HepG2 (cell line): Measurements from ENCODE around the gene DCAF7. TPM values are rescaled to one million over a fixed set of nuclear protein-coding genes. Genes with fewer than 3 reads are reported as not detected.

Experiments used
- ATAC-seq: fragments of 200-7000 bp; cut with Tn5 transposase; 3 replicates; pipeline ENCODE4 v1.9.1; 2020; ENCODE audit warnings: mild to moderate bottlenecking, moderate library complexity
- BruUV-seq: library from RNA; stranded (reverse); fragments of 400-500 nt; replicated peaks from 2 replicates; lab custom pipeline; 2021; lab: Mats Ljungman, UMichigan
- CTCF ChIA-PET: fragments of 300-600 bp; formaldehyde crosslinking; extraction: SDS; loops from one replicate; lab custom pipeline; 2021; ENCODE audit warnings: low total read pairs, inconsistent platforms, low intra/inter-chr PET ratio; lab: Yijun Ruan, JAX
- POLR2A ChIA-PET: fragments of 350-600 bp; sonication (Branson Sonifier 250); formaldehyde crosslinking; loops from one replicate; lab custom pipeline; 2020; ENCODE audit warnings: antibody characterized with exemption, inconsistent platforms; lab: Yijun Ruan, JAX
- DNase-seq: peaks from one replicate; pipeline ENCODE4 v3.0.0-alpha.2; 2015; ENCODE audit warnings: low spot score
- FAIRE-seq: peaks from 3 replicates; lab custom pipeline; 2011; peaks lifted over from hg19 to GRCh38; lab: Jason Lieb, UNC
- H2AFZ ChIP-seq: one replicate; pipeline ENCODE4 v1.6.1; 2011; ENCODE audit warnings: low read length, inconsistent platforms
- H3K27ac ChIP-seq: fragments of 300-600 bp; 3 replicates; pipeline ENCODE4 v1.8.0; 2011; ENCODE audit warnings: mixed run types, mild to moderate bottlenecking, mixed read lengths, low read length, inconsistent platforms; ENCODE audit not compliant: insufficient read depth; ENCODE audit errors: extremely low read length
- H3K27me3 ChIP-seq, 2 experiments: fragments of 200-600 bp in 1 of 2; 2 replicates in 1 of 2; 3 replicates in 1 of 2; pipeline versions ENCODE4 v1.6.0 to v1.8.0; 2011; ENCODE audit warnings: low read length in 2 of 2, mild to moderate bottlenecking in 2 of 2, moderate library complexity in 2 of 2, inconsistent platforms in 1 of 2; ENCODE audit not compliant: insufficient read depth in 2 of 2, control insufficient read depth in 1 of 2
- H3K36me3 ChIP-seq, 2 experiments: fragments of 200-600 bp in 1 of 2; replicated peaks in 1 of 2; 2 replicates in 1 of 2; 3 replicates in 1 of 2; pipeline versions ENCODE4 v1.5.1 to v1.8.0; 2011; ENCODE audit warnings: low read length in 2 of 2, inconsistent platforms in 1 of 2; ENCODE audit not compliant: insufficient read depth in 2 of 2, control insufficient read depth in 1 of 2
- H3K4me1 ChIP-seq: 2 replicates; pipeline ENCODE4 v1.5.1; 2012; ENCODE audit warnings: low read length, inconsistent platforms; ENCODE audit not compliant: insufficient read depth
- H3K4me2 ChIP-seq: 2 replicates; pipeline ENCODE4 v1.6.0; 2011; ENCODE audit warnings: low read depth, low read length, inconsistent platforms
- H3K4me3 ChIP-seq, 3 experiments: fragments of 200-600 bp in 1 of 3; sonication (generic), shearing (Covaris generic) in 1 of 3; replicated peaks in 1 of 3; 2 replicates each; pipeline ENCODE4 v1.5.1; 2011 to 2016; ENCODE audit warnings: low read length in 3 of 3, inconsistent platforms in 2 of 3, low read depth in 2 of 3, mild to moderate bottlenecking in 2 of 3, control low read depth in 1 of 3, mixed read lengths in 1 of 3; ENCODE audit not compliant: insufficient read depth in 1 of 3
- H3K79me2 ChIP-seq: one replicate; pipeline ENCODE4 v1.6.1; 2011; ENCODE audit warnings: low read length, inconsistent platforms; ENCODE audit not compliant: insufficient read depth
- H3K9ac ChIP-seq: 2 replicates; pipeline ENCODE4 v1.6.0; 2011; ENCODE audit warnings: mild to moderate bottlenecking, low read depth, low read length, inconsistent platforms; ENCODE audit not compliant: insufficient read depth
- H3K9me3 ChIP-seq: 2 replicates; pipeline ENCODE4 v1.5.1; 2012; ENCODE audit warnings: mild to moderate bottlenecking, low read length
- H4K20me1 ChIP-seq: 2 replicates; pipeline ENCODE4 v1.6.0; 2011; ENCODE audit warnings: inconsistent platforms, mild to moderate bottlenecking, low read length, moderate library complexity; ENCODE audit not compliant: insufficient read depth
- ARID4A ChIP-seq: sonication (generic); formaldehyde crosslinking; IDR thresholded peaks from 2 replicates; pipeline ENCODE4 v1.5.0; 2020; ENCODE audit warnings: mild to moderate bottlenecking, missing genetic modification reagents, borderline replicate concordance
- ASH2L ChIP-seq: fragments of 300-600, 200-600 bp; sonication (generic); IDR thresholded peaks from 2 replicates; pipeline ENCODE4 v1.7.0; 2017; ENCODE audit warnings: low read depth, mild to moderate bottlenecking, moderate library complexity, mixed read lengths, low read length; ENCODE audit not compliant: insufficient read length
- ATF1 ChIP-seq: IDR thresholded peaks from 2 replicates; pipeline ENCODE4 v1.6.1; 2016; ENCODE audit warnings: mild to moderate bottlenecking, control low read depth
- CEBPG ChIP-seq: IDR thresholded peaks from 2 replicates; pipeline ENCODE4 v1.6.1; 2016
- HNF4A ChIP-seq: sonication (generic); formaldehyde crosslinking; IDR thresholded peaks from 2 replicates; pipeline ENCODE4 v1.4.0; 2020; ENCODE audit warnings: missing genetic modification reagents
- HOXA5 ChIP-seq: sonication (generic); formaldehyde crosslinking; IDR thresholded peaks from 2 replicates; pipeline ENCODE4 v1.4.0; 2020; ENCODE audit warnings: missing genetic modification reagents
- NAIF1 ChIP-seq: sonication (generic); formaldehyde crosslinking; IDR thresholded peaks from 2 replicates; pipeline ENCODE4 v1.5.0; 2020; ENCODE audit warnings: mild to moderate bottlenecking, missing genetic modification reagents, borderline replicate concordance
- NCOA1 ChIP-seq: sonication (generic); formaldehyde crosslinking; IDR thresholded peaks from 2 replicates; pipeline ENCODE4 v1.9.0; 2021; ENCODE audit warnings: missing genetic modification reagents
- PCBP2 ChIP-seq: fragments of 200-400 bp; formaldehyde crosslinking; optimal IDR thresholded peaks from 2 replicates; pipeline ENCODE3; 2018; ENCODE audit warnings: low read length, low read depth; ENCODE audit not compliant: poor library complexity, severe bottlenecking
- U2AF2 ChIP-seq: fragments of 200-400 bp; formaldehyde crosslinking; IDR thresholded peaks from 2 replicates; pipeline ENCODE4 v1.6.1; 2017; ENCODE audit warnings: low read depth, mild to moderate bottlenecking, low read length
- ZBTB7A ChIP-seq: sonication (generic); formaldehyde crosslinking; IDR thresholded peaks from 2 replicates; pipeline ENCODE4 v1.8.0; 2022; ENCODE audit warnings: mild to moderate bottlenecking, missing genetic modification reagents
- ZNF263 ChIP-seq: sonication (generic); formaldehyde crosslinking; IDR thresholded peaks from 2 replicates; pipeline ENCODE4 v1.4.0; 2020; ENCODE audit warnings: missing genetic modification reagents
- ZNF275 ChIP-seq: sonication (generic); formaldehyde crosslinking; IDR thresholded peaks from 2 replicates; pipeline ENCODE4 v1.8.0; 2022; ENCODE audit warnings: missing genetic modification reagents, mild to moderate bottlenecking, inconsistent platforms, borderline replicate concordance
- ZNF543 ChIP-seq: sonication (generic); formaldehyde crosslinking; IDR thresholded peaks from 2 replicates; pipeline ENCODE4 v1.4.0; 2020; ENCODE audit warnings: mild to moderate bottlenecking, missing genetic modification reagents
- ZNF720 ChIP-seq: sonication (generic); formaldehyde crosslinking; IDR thresholded peaks from 2 replicates; pipeline ENCODE4 v1.4.0; 2020; ENCODE audit warnings: missing genetic modification reagents
- WGBS: methylation state at CpG from one replicate; pipeline ENCODE4 v1.1.6; 2017; ENCODE audit warnings: low lambda C conversion rate; 5-methylcytosine and 5-hydroxymethylcytosine counted together
- in situ Hi-C: cut with HindIII; loops from 2 replicates; pipeline ENCODE4 v1.10.0; 2017; ENCODE audit warnings: low pct_unique_long_range_greater_than_20kb; ENCODE audit not compliant: extremely low pct_ligation_motif_present
- intact Hi-C: fragments of 100-400 bp; cut with micrococcal nuclease; formaldehyde crosslinking; loops from one replicate; pipeline ENCODE4 v1.10.0; 2022; ENCODE audit not compliant: unreplicated experiment
- polyA plus RNA-seq, 8 experiments: library from polyadenylated mRNA; depleted of rRNA in 3 of 8; stranded (reverse) in 7 of 8; unstranded in 1 of 8; fragments of >200 nt; fragmentation: Illumina TruSeq in 4 of 8; extraction: Trizol in 4 of 8; gene quantifications; 2 replicates each; pipeline versions ENCODE4 v1.2.1 to v1.2.3, GENCODE V29; 2011 to 2016; ENCODE audit warnings: low read depth in 4 of 8, missing spikeins in 1 of 8, mixed read lengths in 1 of 8; ENCODE audit not compliant: insufficient read depth in 1 of 8
- total RNA-seq, 5 experiments: library from RNA; depleted of rRNA; stranded (reverse); fragments of >200 nt; fragmentation: Illumina TruSeq; extraction: Trizol; gene quantifications; 2 replicates each; pipeline ENCODE4 v1.2.3, GENCODE V29; 2016; ENCODE audit warnings: low read depth in 1 of 5

Gene DCAF7
- total and polyA plus RNA-seq, 2 of the 13 experiments (the other 11 are each of a cell fraction or from before 2014, with no cell fraction given): 55.2 to 73.4 TPM

- no peak overlapping the region for H3K4me2 ChIP-seq
- POLR2A ChIA-PET: no interaction called here
- no peaks in the 10 kb centered on the region for H3K9me3 ChIP-seq
- 22% methylated on average over 14 of the region's 14 CpGs for WGBS
- no TSS peak for BruUV-seq
- no peaks in the 10 kb centered on the region for H3K79me2 ChIP-seq
- H3K27ac ChIP-seq: no peak overlapping the region
- no peak overlapping the region for H3K4me3 ChIP-seq
- H3K4me1 ChIP-seq: peaks cover 20% of the 10 kb centered on the region
- CTCF ChIA-PET: no interaction called here
- peaks cover 6 to 39% of the 10 kb centered on the region in 2 experiments; a peak in 3 of 5 replicates for H3K27me3 ChIP-seq
- no peak for ATAC-seq
- no peak for FAIRE-seq
- intact Hi-C loops: no loop called here
- H4K20me1 ChIP-seq: no peaks in the 10 kb centered on the region
- H2AFZ ChIP-seq: no peak overlapping the region
- no peaks in the 10 kb centered on the region for H3K36me3 ChIP-seq
- no peak for DNase-seq
- in situ Hi-C loops: no loop called here
- H3K9ac ChIP-seq: no peak overlapping the region
- no peak for TF ChIP-seq HNF4A (CRISPR knock-in tag)
- TF ChIP-seq ZNF263 (CRISPR knock-in tag): peak; percentile 86
- TF ChIP-seq HOXA5: no peak
- TF ChIP-seq U2AF2: no peak
- TF ChIP-seq CEBPG (CRISPR knock-in tag): no peak
- TF ChIP-seq ZBTB7A (CRISPR knock-in tag): no peak
- no peak for TF ChIP-seq ASH2L
- TF ChIP-seq ZNF275 (CRISPR knock-in tag): no peak
- no peak for TF ChIP-seq ZNF720 (CRISPR knock-in tag)
- TF ChIP-seq ZNF543: no peak
- TF ChIP-seq ATF1 (CRISPR knock-in tag): no peak
- no peak for TF ChIP-seq ARID4A (CRISPR knock-in tag)
- no peak for TF ChIP-seq NAIF1 (CRISPR knock-in tag)
- TF ChIP-seq NCOA1 (CRISPR knock-in tag): no peak
- TF ChIP-seq PCBP2: peak; percentile 72
Measured at GRCh38 chr17:63500543-63501390, 49.5 kb upstream of the DCAF7 start.
